OCI-LY7 (cell line): Measurements from ENCODE around the gene RAB3IL1. TPM values are rescaled to one million over a fixed set of nuclear protein-coding genes. Genes with fewer than 3 reads are reported as not detected.
"Not testable (repeated sequence)": the region's sequence is repeated elsewhere in the genome, so short reads cannot be mapped to it uniquely, and the experiment has no call there.

ENCODE experiments used
- BruUV-seq: library from RNA; stranded (reverse); fragments of 400-500 nt; replicated peaks from 2 replicates; lab custom pipeline; 2021; lab: Mats Ljungman, UMichigan
- CTCF ChIA-PET: fragments of 300-600 bp; sonication (Branson Sonifier 250); formaldehyde crosslinking; loops from one replicate; lab custom pipeline; 2022; ENCODE audit warnings: antibody characterized with exemption; ENCODE audit not compliant: unreplicated experiment; lab: Charles Lee
- POLR2A ChIA-PET: fragments of 300-600 bp; sonication (Branson Sonifier 250); formaldehyde crosslinking; loops from one replicate; lab custom pipeline; 2022; ENCODE audit warnings: antibody characterized with exemption; lab: Charles Lee
- DNase-seq: peaks from one replicate; pipeline ENCODE4 v3.0.0-alpha.2; 2015; ENCODE audit warnings: low spot score
- H2AFZ ChIP-seq: fragments of 200-600 bp; sonication (generic), shearing (Covaris generic); 2 replicates; pipeline ENCODE4 v1.6.1; 2014; ENCODE audit warnings: mild to moderate bottlenecking, antibody characterized with exemption, low read length, moderate library complexity
- H3K27ac ChIP-seq: fragments of 200-600 bp; sonication (generic); 2 replicates; pipeline ENCODE4 v1.5.1; 2014; ENCODE audit warnings: mixed run types, low read depth, mild to moderate bottlenecking, moderate library complexity, low read length, inconsistent platforms; ENCODE audit not compliant: poor library complexity, severe bottlenecking
- H3K36me3 ChIP-seq: fragments of 200-600 bp; sonication (generic); 2 replicates; pipeline ENCODE4 v1.6.1; 2014; ENCODE audit warnings: mild to moderate bottlenecking, antibody characterized with exemption, low read length, moderate library complexity, mixed read lengths; ENCODE audit not compliant: insufficient read depth
- H3K4me1 ChIP-seq: fragments of 200-600 bp; sonication (generic); 2 replicates; pipeline ENCODE4 v1.5.1; 2014; ENCODE audit warnings: mild to moderate bottlenecking, low read length; ENCODE audit not compliant: insufficient read depth, poor library complexity, severe bottlenecking
- H3K4me2 ChIP-seq: fragments of 200-600 bp; sonication (generic); 2 replicates; pipeline ENCODE4 v1.6.1; 2014; ENCODE audit warnings: mild to moderate bottlenecking, low read length
- H3K4me3 ChIP-seq: fragments of 200-600 bp; sonication (generic); 2 replicates; pipeline ENCODE4 v1.5.1; 2014; ENCODE audit warnings: mild to moderate bottlenecking, low read depth, low read length; ENCODE audit not compliant: poor library complexity, severe bottlenecking
- H3K79me2 ChIP-seq: fragments of 200-600 bp; sonication (generic); 2 replicates; pipeline ENCODE4 v1.6.1; 2016; ENCODE audit warnings: low read depth, mild to moderate bottlenecking, low read length, moderate library complexity, mixed read lengths; ENCODE audit not compliant: insufficient read depth
- H3K9me2 ChIP-seq: fragments of 200-600 bp; sonication (generic); 2 replicates; pipeline ENCODE4 v1.6.1; 2016; ENCODE audit warnings: mild to moderate bottlenecking, low read length, mixed read lengths; ENCODE audit not compliant: insufficient read depth
- H3K9me3 ChIP-seq: fragments of 200-600 bp; sonication (generic); 2 replicates; pipeline ENCODE4 v1.6.1; 2014; ENCODE audit warnings: mild to moderate bottlenecking, mixed run types, low read length, mixed read lengths
- H4K20me1 ChIP-seq: fragments of 200-600 bp; sonication (generic); 2 replicates; pipeline ENCODE4 v1.6.1; 2014; ENCODE audit warnings: mild to moderate bottlenecking, antibody characterized with exemption, low read length, moderate library complexity, mixed read lengths; ENCODE audit not compliant: insufficient read depth
- EZH2phosphoT487 ChIP-seq: fragments of 200-600 bp; sonication (generic); IDR thresholded peaks from 2 replicates; pipeline ENCODE4 v1.6.1; 2018; ENCODE audit warnings: low read depth, borderline replicate concordance, mild to moderate bottlenecking, mixed run types, antibody characterized with exemption, low read length, moderate library complexity, mixed read lengths
- intact Hi-C: fragments of 100-400 bp; cut with micrococcal nuclease; formaldehyde crosslinking; loops from one replicate; pipeline ENCODE4 v1.10.0; 2022; ENCODE audit not compliant: unreplicated experiment
- total RNA-seq, 2 experiments: library from RNA; depleted of rRNA in 1 of 2; stranded (reverse); fragments of >200 nt in 1 of 2; shearing (Covaris generic) in 1 of 2; gene quantifications; 2 replicates each; pipeline ENCODE4 v1.2.3, GENCODE V29; 2014 to 2022
- TF ChIP-seq, protein P1 (sequence below): fragments of 200-600 bp; sonication (generic); conservative IDR thresholded peaks from 2 replicates; pipeline ENCODE4 v1.5.1; 2014; ENCODE audit warnings: mild to moderate bottlenecking, antibody characterized with exemption, low read length, moderate library complexity, mixed read lengths

Gene RAB3IL1
- total RNA-seq, 2 experiments from 2014 or later = not detected

- Histone ChIP-seq H3K9me3 (no peaks in the 10 kb centered on the region), H3K4me2 (no peak overlapping the region), H3K79me2 (peaks cover 11% of the 10 kb centered on the region; the same call in 1 of the 2 replicates), H3K4me1 (peaks cover 57% of the 10 kb centered on the region), H2AFZ (no peak overlapping the region), H3K27ac (no peak overlapping the region), H3K9me2 (no peaks in the 10 kb centered on the region), H3K36me3 (peaks cover 3% of the 10 kb centered on the region), H3K4me3 (no peak overlapping the region), H4K20me1 (no peaks in the 10 kb centered on the region)
- ChIA-PET CTCF (interaction anchor here (0.9 kb wide), 1 partner anchor 15 kb away, joined by 3 read pairs; no protein-coding TSS in a partner anchor), POLR2A (interaction anchor here (0.5 kb wide), 1 partner anchor 800 kb away, joined by 6 read pairs; no protein-coding TSS in a partner anchor)
- intact Hi-C loops = no loop called here
- no peak for DNase-seq
- TF ChIP-seq EZH2phosphoT487 = no peak
- TF ChIP-seq, protein P1, sequence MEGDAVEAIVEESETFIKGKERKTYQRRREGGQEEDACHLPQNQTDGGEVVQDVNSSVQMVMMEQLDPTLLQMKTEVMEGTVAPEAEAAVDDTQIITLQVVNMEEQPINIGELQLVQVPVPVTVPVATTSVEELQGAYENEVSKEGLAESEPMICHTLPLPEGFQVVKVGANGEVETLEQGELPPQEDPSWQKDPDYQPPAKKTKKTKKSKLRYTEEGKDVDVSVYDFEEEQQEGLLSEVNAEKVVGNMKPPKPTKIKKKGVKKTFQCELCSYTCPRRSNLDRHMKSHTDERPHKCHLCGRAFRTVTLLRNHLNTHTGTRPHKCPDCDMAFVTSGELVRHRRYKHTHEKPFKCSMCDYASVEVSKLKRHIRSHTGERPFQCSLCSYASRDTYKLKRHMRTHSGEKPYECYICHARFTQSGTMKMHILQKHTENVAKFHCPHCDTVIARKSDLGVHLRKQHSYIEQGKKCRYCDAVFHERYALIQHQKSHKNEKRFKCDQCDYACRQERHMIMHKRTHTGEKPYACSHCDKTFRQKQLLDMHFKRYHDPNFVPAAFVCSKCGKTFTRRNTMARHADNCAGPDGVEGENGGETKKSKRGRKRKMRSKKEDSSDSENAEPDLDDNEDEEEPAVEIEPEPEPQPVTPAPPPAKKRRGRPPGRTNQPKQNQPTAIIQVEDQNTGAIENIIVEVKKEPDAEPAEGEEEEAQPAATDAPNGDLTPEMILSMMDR = no peak
- BruUV-seq = no TSS peak
These were observed 33.4 kb downstream of the RAB3IL1 start for GRCh38 chr11:61883947-61884346.

GRCh38 chr11:61883327-61883726 is 34.0 kb downstream of the RAB3IL1 start:
- TF ChIP-seq EZH2phosphoT487 = no peak
- TF ChIP-seq, protein P1 = no peak
- H3K36me3 ChIP-seq = peaks cover 9% of the 10 kb centered on the region
- H3K4me2 ChIP-seq = no peak overlapping the region
- H3K79me2 ChIP-seq = peaks cover 15% of the 10 kb centered on the region; the same call in 1 of the 2 replicates
- peaks cover 63% of the 10 kb centered on the region for H3K4me1 ChIP-seq
- no peaks in the 10 kb centered on the region for H3K9me2 ChIP-seq
- H4K20me1 ChIP-seq = no peaks in the 10 kb centered on the region
- CTCF ChIA-PET = interaction anchor here (0.9 kb wide), 1 partner anchor 15 kb away, joined by 3 read pairs; no protein-coding TSS in a partner anchor
- no peaks in the 10 kb centered on the region for H3K9me3 ChIP-seq
- BruUV-seq = no TSS peak
- H2AFZ ChIP-seq = no peak overlapping the region
- POLR2A ChIA-PET = no interaction called here
- H3K4me3 ChIP-seq = no peak overlapping the region
- intact Hi-C loops = no loop called here
- no peak for DNase-seq
- peak overlapping the region; percentile 12 for H3K27ac ChIP-seq

- BruUV-seq = no TSS peak
- Histone ChIP-seq H3K27ac (peak overlapping the region; percentile 94), H3K79me2 (peaks cover 15% of the 10 kb centered on the region; the same call in 1 of the 2 replicates), H3K4me2 (no peak overlapping the region), H3K9me3 (no peaks in the 10 kb centered on the region), H3K9me2 (no peaks in the 10 kb centered on the region), H4K20me1 (no peaks in the 10 kb centered on the region), H3K36me3 (peaks cover 13% of the 10 kb centered on the region), H2AFZ (no peak overlapping the region), H3K4me1 (peaks cover 67% of the 10 kb centered on the region), H3K4me3 (no peak overlapping the region)
- TF ChIP-seq EZH2phosphoT487 = no peak
- TF ChIP-seq, protein P1 = no peak
- ChIA-PET POLR2A (no interaction called here), CTCF (no interaction called here)
- intact Hi-C loops = no loop called here
- no peak for DNase-seq
These were observed 34.5 kb downstream of the RAB3IL1 start for GRCh38 chr11:61882879-61883278.

GRCh38 chr11:61882267-61882666 is 35.1 kb downstream of the RAB3IL1 start:
- CTCF ChIA-PET = interaction anchor here (1.3 kb wide), 1 partner anchor 89 kb away, joined by 5 read pairs; the partner anchor contains the start of genes FEN1 and TMEM258
- H3K4me3 ChIP-seq, H2AFZ ChIP-seq, H3K9me3 ChIP-seq, intact Hi-C loops, DNase-seq, H4K20me1 ChIP-seq, H3K9me2 ChIP-seq, BruUV-seq, H3K4me2 ChIP-seq: not testable (repeated sequence)
- POLR2A ChIA-PET = interaction anchor here (1.5 kb wide), 1 partner anchor 9 kb away, joined by 10 read pairs; the partner anchor contains the start of gene FADS3
- peaks cover 19% of the 10 kb centered on the region for H3K36me3 ChIP-seq
- peaks cover 70% of the 10 kb centered on the region for H3K4me1 ChIP-seq
- peaks cover 15% of the 10 kb centered on the region; the same call in 1 of the 2 replicates for H3K79me2 ChIP-seq
- peak overlapping the region; percentile 94 for H3K27ac ChIP-seq
